H9 (cell line): ENCODE data around the gene SMIM15. TPM values are rescaled to one million over a fixed set of nuclear protein-coding genes. Genes with fewer than 3 reads are reported as not detected.

Experiments used
- DNase-seq: peaks from one replicate; pipeline ENCODE4 v3.0.0-alpha.2; 2017
- H2AFZ ChIP-seq: one replicate; pipeline ENCODE4 v1.6.1; 2013; ENCODE audit warnings: mild to moderate bottlenecking, low read length, control low read depth, moderate library complexity
- H2AK5ac ChIP-seq: 2 replicates; pipeline ENCODE4 v1.6.1; 2013; ENCODE audit warnings: low read length, control low read depth, mixed read lengths; ENCODE audit not compliant: insufficient read length
- H2BK120ac ChIP-seq: one replicate; pipeline ENCODE4 v1.6.1; 2013; ENCODE audit warnings: low read depth, mild to moderate bottlenecking, low read length, control low read depth, inconsistent platforms; ENCODE audit not compliant: poor library complexity, severe bottlenecking
- H2BK12ac ChIP-seq: 2 replicates; pipeline ENCODE4 v1.6.1; 2013; ENCODE audit warnings: low read length, control low read depth, mixed read lengths, low read depth; ENCODE audit not compliant: insufficient read length
- H2BK15ac ChIP-seq: 2 replicates; pipeline ENCODE4 v1.6.1; 2013; ENCODE audit warnings: low read depth, low read length, control low read depth
- H2BK20ac ChIP-seq: one replicate; pipeline ENCODE4 v1.6.1; 2013; ENCODE audit warnings: low read depth, mild to moderate bottlenecking, low read length, control low read depth, inconsistent platforms; ENCODE audit not compliant: poor library complexity, severe bottlenecking
- H2BK5ac ChIP-seq: 2 replicates; pipeline ENCODE4 v1.6.1; 2013; ENCODE audit warnings: low read length, control low read depth, mixed read lengths; ENCODE audit not compliant: insufficient read length
- H3K14ac ChIP-seq: 2 replicates; pipeline ENCODE4 v1.6.1; 2013; ENCODE audit warnings: low read length, control low read depth; ENCODE audit not compliant: insufficient read depth
- H3K18ac ChIP-seq: 2 replicates; pipeline ENCODE4 v1.6.1; 2013; ENCODE audit warnings: low read depth, mild to moderate bottlenecking, mixed read lengths, low read length, control low read depth; ENCODE audit not compliant: insufficient read length
- H3K23ac ChIP-seq: 2 replicates; pipeline ENCODE4 v1.6.1; 2013; ENCODE audit warnings: low read length, control low read depth, mixed read lengths, low read depth; ENCODE audit not compliant: insufficient read length
- H3K23me2 ChIP-seq: 2 replicates; pipeline ENCODE4 v1.6.1; 2013; ENCODE audit warnings: low read depth, mild to moderate bottlenecking, mixed read lengths, low read length, control low read depth; ENCODE audit not compliant: insufficient read length, poor library complexity, severe bottlenecking
- H3K27ac ChIP-seq: 2 replicates; pipeline ENCODE4 v1.5.1; 2013; ENCODE audit warnings: low read length, control low read depth, mixed read lengths, low read depth; ENCODE audit not compliant: insufficient read length
- H3K27me3 ChIP-seq: 2 replicates; pipeline ENCODE4 v1.6.1; 2013; ENCODE audit warnings: low read length, control low read depth, inconsistent platforms; ENCODE audit not compliant: insufficient read depth
- H3K4ac ChIP-seq: 2 replicates; pipeline ENCODE4 v1.6.1; 2013; ENCODE audit warnings: low read depth, mild to moderate bottlenecking, control low read depth, inconsistent platforms, low read length, moderate library complexity
- H3K4me1 ChIP-seq: 2 replicates; pipeline ENCODE4 v1.6.1; 2013; ENCODE audit warnings: low read length, control low read depth, inconsistent platforms; ENCODE audit not compliant: insufficient read depth
- H3K4me2 ChIP-seq: 2 replicates; pipeline ENCODE4 v1.6.1; 2013; ENCODE audit warnings: low read length, control low read depth, mixed read lengths; ENCODE audit not compliant: insufficient read length, insufficient read depth
- H3K56ac ChIP-seq: 2 replicates; pipeline ENCODE4 v1.6.1; 2013; ENCODE audit warnings: low read depth, mild to moderate bottlenecking, mixed read lengths, low read length, control low read depth; ENCODE audit not compliant: insufficient read length
- H3K79me1 ChIP-seq: 2 replicates; pipeline ENCODE4 v1.6.1; 2013; ENCODE audit warnings: low read depth, mild to moderate bottlenecking, moderate library complexity, low read length, control low read depth, inconsistent platforms; ENCODE audit not compliant: insufficient read depth, poor library complexity, severe bottlenecking
- H3K79me2 ChIP-seq: 2 replicates; pipeline ENCODE4 v1.6.1; 2013; ENCODE audit warnings: low read length, control low read depth, inconsistent platforms; ENCODE audit not compliant: insufficient read depth
- H3K9ac ChIP-seq: 2 replicates; pipeline ENCODE4 v1.6.1; 2013; ENCODE audit warnings: low read length, control low read depth, mixed read lengths; ENCODE audit not compliant: insufficient read length; ENCODE audit errors: extremely low read depth
- H3K9me3 ChIP-seq: one replicate; pipeline ENCODE4 v1.6.1; 2013; ENCODE audit warnings: low read depth, low read length, inconsistent platforms; ENCODE audit not compliant: control insufficient read depth
- H3T11ph ChIP-seq: one replicate; pipeline ENCODE4 v1.6.1; 2013; ENCODE audit warnings: mild to moderate bottlenecking, low read length, control low read depth, inconsistent platforms
- H4K20me1 ChIP-seq: one replicate; pipeline ENCODE4 v1.6.1; 2013; ENCODE audit not compliant: control insufficient read depth, insufficient read length, insufficient read depth
- H4K5ac ChIP-seq: 2 replicates; pipeline ENCODE4 v1.6.1; 2013; ENCODE audit warnings: low read depth, mild to moderate bottlenecking, mixed read lengths, low read length, control low read depth; ENCODE audit not compliant: insufficient read length
- H4K8ac ChIP-seq: replicated peaks from 2 replicates; pipeline ENCODE4 v1.6.1; 2013; ENCODE audit warnings: low read length, control low read depth, mixed read lengths, low read depth; ENCODE audit not compliant: insufficient read length
- H4K91ac ChIP-seq: 2 replicates; pipeline ENCODE4 v1.6.1; 2013; ENCODE audit warnings: low read depth, mild to moderate bottlenecking, moderate library complexity, mixed read lengths, low read length, control low read depth; ENCODE audit not compliant: insufficient read length
- H3K27ac Mint-ChIP-seq, 3 experiments: 2 replicates in 2 of 3; 3 replicates in 1 of 3; pipeline ENCODE4 v1.8.0; 2020 to 2021; ENCODE audit warnings: mixed read lengths in 3 of 3, mild to moderate bottlenecking in 1 of 3, moderate library complexity in 1 of 3
- H3K27me3 Mint-ChIP-seq: 2 replicates; pipeline ENCODE4 v1.8.0; 2021; ENCODE audit warnings: low read depth, mild to moderate bottlenecking, moderate library complexity, mixed read lengths
- H3K36me3 Mint-ChIP-seq, 3 experiments: 2 replicates in 2 of 3; 3 replicates in 1 of 3; pipeline ENCODE4 v1.8.0; 2020 to 2021; ENCODE audit warnings: low read depth in 3 of 3, mixed read lengths in 3 of 3; ENCODE audit not compliant: insufficient read depth in 1 of 3
- H3K4me1 Mint-ChIP-seq, 2 experiments: 2 replicates each; pipeline ENCODE4 v1.8.0; 2020; ENCODE audit warnings: mixed read lengths in 2 of 2
- H3K4me3 Mint-ChIP-seq, 2 experiments: 2 replicates in 1 of 2; 3 replicates in 1 of 2; pipeline ENCODE4 v1.8.0; 2020 to 2021; ENCODE audit warnings: mild to moderate bottlenecking in 2 of 2, mixed read lengths in 2 of 2, moderate library complexity in 1 of 2
- H3K9me3 Mint-ChIP-seq, 2 experiments: 2 replicates in 1 of 2; 3 replicates in 1 of 2; pipeline ENCODE4 v1.8.0; 2020; ENCODE audit warnings: mild to moderate bottlenecking in 2 of 2, mixed read lengths in 2 of 2, moderate library complexity in 1 of 2
- CTCF ChIP-seq: fragments of 200-600 bp; sonication (generic); conservative IDR thresholded peaks from 3 replicates; pipeline ENCODE4 v1.8.0; 2021; ENCODE audit warnings: antibody characterized with exemption, mild to moderate bottlenecking
- WGBS: extraction: QIAGEN DNeasy Blood & Tissue Kit; methylation state at CpG from one replicate; pipeline ENCODE4 v1.1.7; 2013; ENCODE audit warnings: missing lambda C conversion rate, low lambda C conversion rate, mixed read lengths; ENCODE audit not compliant: insufficient read length; ENCODE audit errors: extremely low coverage; 5-methylcytosine and 5-hydroxymethylcytosine counted together
- total RNA-seq: library from RNA; stranded (reverse); gene quantifications from 2 replicates; pipeline ENCODE4 v1.2.1, GENCODE V29; 2021

Gene SMIM15
- total RNA-seq, 1 experiment from 2014 or later: 75.3 TPM

GRCh38 chr5:61137835-61138234, 24.4 kb downstream of the SMIM15 start:
- Histone ChIP-seq H2BK120ac (no peak overlapping the region), H4K20me1 (no peaks in the 10 kb centered on the region), H3K4ac (no peak overlapping the region), H3K14ac (no peak overlapping the region), H2BK5ac (no peak overlapping the region), H3K4me1 (no peaks in the 10 kb centered on the region), H3T11ph (no peak overlapping the region), H4K8ac (no peak overlapping the region), H3K9ac (no peak overlapping the region), H2AFZ (no peak overlapping the region), H3K9me3 (no peaks in the 10 kb centered on the region), H2BK15ac (no peak overlapping the region), H2BK20ac (no peak overlapping the region), H3K23ac (no peak overlapping the region), H3K27me3 (no peaks in the 10 kb centered on the region), H4K91ac (no peak overlapping the region), H3K4me2 (no peak overlapping the region), H3K79me1 (no peaks in the 10 kb centered on the region), H3K27ac (no peak overlapping the region), H4K5ac (no peak overlapping the region), H3K23me2 (no peaks in the 10 kb centered on the region), H2AK5ac (no peak overlapping the region), H2BK12ac (no peak overlapping the region), H3K18ac (no peak overlapping the region), H3K56ac (no peak overlapping the region), H3K79me2 (no peaks in the 10 kb centered on the region)
- TF ChIP-seq CTCF: no peak
- Mint-ChIP-seq H3K27me3 (no peaks in the 10 kb centered on the region), H3K36me3 (no peaks in the 10 kb centered on the region), H3K27ac (no peak overlapping the region), H3K4me1 (peaks cover 2 to 12% of the 10 kb centered on the region in 2 experiments; a peak in 3 of 4 replicates), H3K9me3 (no peaks in the 10 kb centered on the region), H3K4me3 (no peak overlapping the region)
- WGBS: no CpG with 5 or more reads among the region's 1 CpG
- no peak for DNase-seq
